Mesangial cell (primary cell): ENCODE measurements around the gene TOR1A. TPM values are rescaled to one million over a fixed set of nuclear protein-coding genes. Genes with fewer than 3 reads are reported as not detected.

Experiments used
- total RNA-seq: library from RNA; depleted of rRNA; stranded (reverse); fragments of >200 nt; gene quantifications from 2 replicates; pipeline ENCODE4 v1.2.3, GENCODE V29; 2015

Gene TOR1A, protein sequence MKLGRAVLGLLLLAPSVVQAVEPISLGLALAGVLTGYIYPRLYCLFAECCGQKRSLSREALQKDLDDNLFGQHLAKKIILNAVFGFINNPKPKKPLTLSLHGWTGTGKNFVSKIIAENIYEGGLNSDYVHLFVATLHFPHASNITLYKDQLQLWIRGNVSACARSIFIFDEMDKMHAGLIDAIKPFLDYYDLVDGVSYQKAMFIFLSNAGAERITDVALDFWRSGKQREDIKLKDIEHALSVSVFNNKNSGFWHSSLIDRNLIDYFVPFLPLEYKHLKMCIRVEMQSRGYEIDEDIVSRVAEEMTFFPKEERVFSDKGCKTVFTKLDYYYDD
- total RNA-seq: 62.6 and 67.8 TPM in 2 replicates

DNA sequence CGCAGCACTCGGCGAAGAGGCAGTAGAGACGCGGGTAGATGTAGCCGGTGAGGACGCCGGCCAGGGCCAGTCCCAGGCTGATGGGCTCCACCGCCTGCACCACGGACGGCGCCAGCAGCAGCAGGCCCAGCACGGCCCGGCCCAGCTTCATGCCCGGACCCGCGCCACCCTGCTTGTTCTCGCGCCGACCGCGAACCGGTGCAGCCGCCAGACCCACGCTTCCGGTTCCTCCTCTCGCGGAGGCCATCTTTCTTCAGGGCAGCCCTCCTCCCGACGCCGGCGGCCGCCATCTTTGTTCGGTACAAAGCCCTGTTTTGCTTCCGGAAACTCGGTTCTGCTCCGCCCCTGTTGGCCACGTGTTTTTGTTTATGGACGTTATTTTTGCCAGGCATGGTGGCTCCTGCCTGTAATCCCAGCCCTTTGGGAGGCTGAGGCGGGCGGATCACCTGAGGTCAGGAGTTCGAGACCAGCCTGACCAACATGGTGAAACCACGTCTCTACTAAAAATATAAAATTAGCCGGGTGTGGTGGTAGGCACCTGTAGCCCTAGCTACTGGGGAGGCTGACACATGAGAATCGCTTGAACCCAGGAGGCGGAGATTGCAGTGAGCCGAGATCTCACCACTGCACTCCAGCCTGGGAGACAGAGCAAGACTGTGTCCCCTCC is at the start of gene TOR1A:
TSS of gene TOR1A (minus strand) at position 202 of the 667 bp plus-strand sequence. CDS start at position 151, 51 bp downstream.

DNA sequence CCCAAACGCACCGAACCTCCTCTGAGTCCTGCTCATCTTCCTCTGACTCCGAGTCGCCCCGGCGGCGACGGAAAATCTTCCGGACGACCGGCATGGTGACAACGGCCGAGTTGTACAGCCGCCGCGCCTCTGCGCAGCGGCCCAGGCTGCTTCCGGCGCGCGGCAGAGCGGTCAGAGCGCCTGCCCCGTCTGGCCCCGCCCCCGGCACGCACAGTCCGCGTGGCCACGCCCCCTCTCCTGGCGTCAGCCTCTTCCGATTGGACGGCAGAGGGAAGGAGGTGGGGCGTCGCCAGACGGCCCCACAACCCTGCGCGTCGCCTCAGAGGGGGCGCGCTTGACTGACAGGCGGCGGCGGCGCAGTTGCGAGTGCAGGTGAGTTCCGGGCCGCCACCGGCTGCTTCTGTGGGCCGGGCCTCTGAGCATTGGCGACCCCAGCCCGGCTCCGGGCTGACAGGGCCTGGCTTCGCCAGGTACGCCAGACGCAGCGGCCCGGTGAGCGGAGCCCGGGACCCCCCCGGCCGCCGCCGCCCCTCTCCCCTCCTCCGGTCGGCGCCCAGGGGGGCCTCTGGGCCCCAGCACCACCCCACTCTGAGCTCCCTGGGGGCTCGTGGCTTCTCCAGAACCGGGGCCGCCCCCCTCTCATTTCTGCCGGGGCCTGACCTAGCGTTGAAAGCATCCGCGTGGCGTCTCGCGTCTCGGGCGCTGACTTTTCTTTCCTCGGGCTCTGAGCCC is 11.4 kb upstream of the TOR1A start, which contains the start of the genes C9orf78 and USP20:
TSS of gene C9orf78 (minus strand) at position 148 of the 732 bp plus-strand sequence. CDS start at position 94, 54 bp downstream.
TSS of gene USP20 (plus strand) at position 331 of the 732 bp plus-strand sequence. CDS start 17,098 bp downstream, outside the sequence.

DNA sequence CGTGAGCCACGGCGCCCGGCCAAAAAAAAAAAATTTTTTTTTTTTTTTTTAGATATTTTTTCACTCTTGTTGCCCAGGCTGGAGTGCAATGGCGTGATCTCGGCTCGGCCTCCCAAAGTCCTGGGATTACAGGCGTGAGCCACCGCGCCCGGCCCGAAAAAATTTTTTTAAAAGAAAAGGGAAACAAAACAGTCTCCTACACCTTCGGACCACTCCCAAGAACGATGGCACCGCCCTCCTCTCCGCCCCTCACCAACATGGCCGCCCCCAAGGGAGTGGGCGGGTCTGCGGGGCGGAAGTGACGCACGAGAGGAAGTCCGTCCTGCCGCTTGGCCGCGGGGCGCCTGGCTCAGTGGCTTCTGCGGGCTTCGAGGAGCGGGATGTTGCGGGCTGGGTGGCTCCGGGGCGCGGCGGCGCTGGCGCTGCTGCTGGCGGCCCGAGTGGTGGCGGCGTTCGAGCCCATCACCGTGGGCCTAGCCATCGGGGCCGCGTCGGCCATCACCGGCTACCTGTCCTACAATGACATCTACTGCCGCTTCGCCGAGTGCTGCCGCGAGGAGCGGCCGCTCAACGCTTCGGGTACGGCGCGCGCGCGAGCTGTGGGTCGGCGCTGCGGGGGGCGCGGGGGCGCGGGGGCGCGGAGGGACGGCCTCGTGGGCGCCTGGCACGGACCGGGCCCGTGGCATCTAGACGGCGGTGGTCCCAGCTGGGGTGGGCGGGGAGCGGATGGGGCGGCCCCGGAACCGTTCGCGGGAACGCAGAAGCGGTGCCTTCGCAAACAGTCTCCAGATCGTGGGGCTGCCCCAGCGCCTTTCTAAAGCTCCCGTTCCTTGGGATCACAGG is 20.9 kb downstream of the TOR1A start, which contains the start of gene TOR1B:
TSS of gene TOR1B (plus strand) at position 352 of the 843 bp plus-strand sequence. CDS start at position 381, 29 bp downstream.

Other genes with a start within 250 kb of the TOR1A start
- gene C9orf50, start 203.0 kb downstream of the TOR1A start, total RNA-seq: 0.16 and 0.25 TPM in 2 replicates
- 41.3 and 79.5 TPM in 2 replicates for gene NTMT1, start 198.0 kb downstream of the TOR1A start, total RNA-seq
- 21.2 and 23.5 TPM in 2 replicates for gene ASB6, start 182.0 kb downstream of the TOR1A start, total RNA-seq
- 1.6 and 2.7 TPM in 2 replicates for gene PRRX2, start 158.5 kb downstream of the TOR1A start, total RNA-seq
- gene PTGES, start 71.1 kb downstream of the TOR1A start, total RNA-seq: 5.1 and 52.4 TPM in 2 replicates
- 27.4 and 28.2 TPM in 2 replicates for gene TOR1B, start 21.0 kb downstream of the TOR1A start, total RNA-seq
- gene C9orf78, start 11.1 kb upstream of the TOR1A start, total RNA-seq: 17.0 and 24.0 TPM in 2 replicates
- gene USP20, start 11.3 kb upstream of the TOR1A start, total RNA-seq: 7.5 and 16.7 TPM in 2 replicates
- gene FNBP1, start 219.1 kb upstream of the TOR1A start, total RNA-seq: 6.5 and 11.0 TPM in 2 replicates
- gene GPR107, start 229.8 kb upstream of the TOR1A start, total RNA-seq: 16.8 and 32.3 TPM in 2 replicates